ENCODE measurements around the gene EYA2. TPM values are rescaled to one million over a fixed set of nuclear protein-coding genes. Genes with fewer than 3 reads are reported as not detected.

The EYA2 gene
- total and polyA plus RNA-seq, 2 of the 4 experiments (the other 2 are of a cell fraction) = 2.3 to 5.4 TPM

DNA sequence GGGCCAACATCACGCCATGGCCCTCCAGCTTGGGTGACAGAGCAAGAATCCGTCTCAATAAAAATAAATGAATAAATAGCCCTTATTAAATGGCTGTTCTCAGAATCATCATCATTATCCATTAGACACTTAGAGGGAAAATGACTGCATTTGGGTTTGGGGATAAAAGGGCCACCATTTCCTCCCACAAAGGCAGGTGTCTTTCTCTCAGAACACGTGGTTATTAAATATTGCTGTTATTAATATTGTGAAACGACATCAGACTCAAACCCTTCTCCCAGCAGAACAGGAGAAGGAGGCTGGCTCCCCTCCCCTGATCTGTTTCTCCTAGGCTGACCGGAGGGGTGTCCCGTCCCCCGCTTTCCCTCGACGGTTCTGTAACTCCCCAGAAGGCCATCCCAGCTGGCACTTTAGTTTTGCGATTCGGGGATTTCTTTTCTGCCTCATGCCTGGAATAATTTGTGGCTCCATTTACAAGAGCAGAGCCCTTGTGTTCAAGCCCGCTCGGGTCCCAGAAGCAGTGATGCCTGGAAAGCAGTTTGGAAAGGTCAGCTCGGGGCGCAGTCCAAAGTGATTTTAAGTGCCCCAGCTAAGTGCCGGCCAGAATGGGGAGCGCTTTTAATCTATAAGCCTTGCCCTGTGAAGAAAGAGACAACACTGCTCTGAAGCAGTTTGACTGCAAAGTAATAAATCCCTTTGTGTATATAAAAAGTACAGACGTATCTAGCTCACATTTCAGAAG is 41.9 kb downstream of the EYA2 start:
- dilution Hi-C loops (cut with HindIII; ENCODE audit: low sequenced_read_pairs, unreplicated experiment) (no loop called here), in situ Hi-C loops (cut with MboI; ENCODE audit: low sequenced_read_pairs) (no loop called here), intact Hi-C loops (cut with micrococcal nuclease) (no loop called here)
- Histone ChIP-seq H3K14ac (replicated peaks; ENCODE audit: low read depth, low read length) (no peak overlapping the region), H3K79me1 (ENCODE audit: low read depth in 1 of 2, low read length in 2 of 2) (no peaks in the 10 kb centered on the region; a peak in 1 of 4 replicates), H3K36me3 (ENCODE audit: control insufficient read depth, insufficient read depth, low read length) (no peaks in the 10 kb centered on the region), H4K91ac (ENCODE audit: insufficient read depth, low read depth, low read length) (no peak overlapping the region), H3K23ac (ENCODE audit: low read depth, low read length) (no peak overlapping the region), H2BK15ac (ENCODE audit: low read depth, low read length) (no peak overlapping the region), H2BK5ac (ENCODE audit: low read depth, low read length, poor library complexity, severe bottlenecking) (no peak overlapping the region), H2AK9ac (replicated peaks; ENCODE audit: low read depth, low read length, poor library complexity) (no peak overlapping the region), H2BK20ac (ENCODE audit: low read depth, low read length) (no peak overlapping the region), H2AFZ (replicated peaks; ENCODE audit: low read length, poor library complexity) (peak overlapping the region; percentile 59), H4K5ac (ENCODE audit: low read depth, low read length) (no peak overlapping the region), H4K20me1 (ENCODE audit: insufficient read depth, low read length) (no peaks in the 10 kb centered on the region), H3K9me1 (ENCODE audit: insufficient read depth, low read length) (0 out of 2 replicates have a peak, but pooled peaks cover 4% of the 10 kb centered on the region), H2BK120ac (ENCODE audit: low read depth, low read length) (no peak overlapping the region), H3K27ac (ENCODE audit: insufficient read depth, low read length) (peak overlapping the region; percentile 50; the same call in 1 of the 2 replicates), H3K56ac (ENCODE audit: extremely low read depth, insufficient read depth, low read length) (no peak overlapping the region), H3K4me1 (ENCODE audit: control insufficient read depth, insufficient read depth, low read length) (peaks cover 8% of the 10 kb centered on the region), H3K9ac (ENCODE audit: low read depth, low read length) (no peak overlapping the region; the same call in 1 of the 2 replicates), H3K4me3 (ENCODE audit: insufficient read depth, low read depth, low read length) (no peak overlapping the region), H2AK5ac (ENCODE audit: low read depth, low read length) (no peak overlapping the region), H3K18ac (ENCODE audit: low read depth, low read length) (no peak overlapping the region), H3K4ac (ENCODE audit: low read depth, low read length) (no peak overlapping the region), H4K8ac (ENCODE audit: low read depth in 2 of 2, low read length in 2 of 2) (no peak overlapping the region), H3K9me3 (ENCODE audit: control insufficient read depth, insufficient read depth, low read length) (no peaks in the 10 kb centered on the region), H3K4me2 (ENCODE audit: low read depth, low read length) (peak overlapping the region; percentile 52; the same call in 1 of the 2 replicates), H3K27me3 (ENCODE audit: control insufficient read depth, insufficient read depth, low read length) (no peaks in the 10 kb centered on the region)
- no TSS peak for BruUV-seq (replicated peaks)
- TF ChIP-seq, protein P1, sequence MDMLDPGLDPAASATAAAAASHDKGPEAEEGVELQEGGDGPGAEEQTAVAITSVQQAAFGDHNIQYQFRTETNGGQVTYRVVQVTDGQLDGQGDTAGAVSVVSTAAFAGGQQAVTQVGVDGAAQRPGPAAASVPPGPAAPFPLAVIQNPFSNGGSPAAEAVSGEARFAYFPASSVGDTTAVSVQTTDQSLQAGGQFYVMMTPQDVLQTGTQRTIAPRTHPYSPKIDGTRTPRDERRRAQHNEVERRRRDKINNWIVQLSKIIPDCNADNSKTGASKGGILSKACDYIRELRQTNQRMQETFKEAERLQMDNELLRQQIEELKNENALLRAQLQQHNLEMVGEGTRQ (IDR thresholded peaks at IDR 0.05; ENCODE audit: low read depth, low read length) = no peak
- TF ChIP-seq, protein P2, sequence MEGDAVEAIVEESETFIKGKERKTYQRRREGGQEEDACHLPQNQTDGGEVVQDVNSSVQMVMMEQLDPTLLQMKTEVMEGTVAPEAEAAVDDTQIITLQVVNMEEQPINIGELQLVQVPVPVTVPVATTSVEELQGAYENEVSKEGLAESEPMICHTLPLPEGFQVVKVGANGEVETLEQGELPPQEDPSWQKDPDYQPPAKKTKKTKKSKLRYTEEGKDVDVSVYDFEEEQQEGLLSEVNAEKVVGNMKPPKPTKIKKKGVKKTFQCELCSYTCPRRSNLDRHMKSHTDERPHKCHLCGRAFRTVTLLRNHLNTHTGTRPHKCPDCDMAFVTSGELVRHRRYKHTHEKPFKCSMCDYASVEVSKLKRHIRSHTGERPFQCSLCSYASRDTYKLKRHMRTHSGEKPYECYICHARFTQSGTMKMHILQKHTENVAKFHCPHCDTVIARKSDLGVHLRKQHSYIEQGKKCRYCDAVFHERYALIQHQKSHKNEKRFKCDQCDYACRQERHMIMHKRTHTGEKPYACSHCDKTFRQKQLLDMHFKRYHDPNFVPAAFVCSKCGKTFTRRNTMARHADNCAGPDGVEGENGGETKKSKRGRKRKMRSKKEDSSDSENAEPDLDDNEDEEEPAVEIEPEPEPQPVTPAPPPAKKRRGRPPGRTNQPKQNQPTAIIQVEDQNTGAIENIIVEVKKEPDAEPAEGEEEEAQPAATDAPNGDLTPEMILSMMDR (conservative IDR thresholded peaks at IDR 0.05; ENCODE audit: low read depth, low read length) = no peak
- TF ChIP-seq RFX5 (IDR thresholded peaks at IDR 0.05; ENCODE audit: low read depth, low read length) (no peak), BHLHE40 (IDR thresholded peaks at IDR 0.05; ENCODE audit: low read depth, low read length) (no peak), RAD21 (IDR thresholded peaks at IDR 0.05; ENCODE audit: low read length) (no peak), CEBPB (IDR thresholded peaks at IDR 0.05; ENCODE audit: low read depth, low read length) (no peak), CHD1 (IDR thresholded peaks at IDR 0.05; ENCODE audit: low read depth, low read length) (no peak), MXI1 (IDR thresholded peaks at IDR 0.05; ENCODE audit: borderline replicate concordance, low read depth, low read length) (no peak), FOS (IDR thresholded peaks at IDR 0.05; ENCODE audit: low read depth, low read length) (no peak), POLR2A (IDR thresholded peaks at IDR 0.05; ENCODE audit: low read depth, low read length) (no peak)
- TF ChIP-seq, protein P3, sequence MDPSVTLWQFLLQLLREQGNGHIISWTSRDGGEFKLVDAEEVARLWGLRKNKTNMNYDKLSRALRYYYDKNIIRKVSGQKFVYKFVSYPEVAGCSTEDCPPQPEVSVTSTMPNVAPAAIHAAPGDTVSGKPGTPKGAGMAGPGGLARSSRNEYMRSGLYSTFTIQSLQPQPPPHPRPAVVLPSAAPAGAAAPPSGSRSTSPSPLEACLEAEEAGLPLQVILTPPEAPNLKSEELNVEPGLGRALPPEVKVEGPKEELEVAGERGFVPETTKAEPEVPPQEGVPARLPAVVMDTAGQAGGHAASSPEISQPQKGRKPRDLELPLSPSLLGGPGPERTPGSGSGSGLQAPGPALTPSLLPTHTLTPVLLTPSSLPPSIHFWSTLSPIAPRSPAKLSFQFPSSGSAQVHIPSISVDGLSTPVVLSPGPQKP (IDR thresholded peaks at IDR 0.05; ENCODE audit: borderline replicate concordance, low read depth, low read length) = no peak
- POLR2A ChIA-PET (ENCODE audit: unreplicated experiment) = no interaction called here
- CTCF ChIA-PET = no interaction called here
- WGBS, 2 experiments (ENCODE audit: extremely low coverage in 2 of 2, insufficient read length in 1 of 2) = no CpG with 5 or more reads among the region's 18 CpGs
- DNase-seq = peak; percentile 17
- peak; percentile 32; the same call in 1 of the 2 replicates for ATAC-seq (ENCODE audit: low read depth)

All from IMR-90 (cell line).